Measurements from ENCODE around the gene HERC5. TPM values are rescaled to one million over a fixed set of nuclear protein-coding genes. Genes with fewer than 3 reads are reported as not detected.

Gene HERC5
- total RNA-seq, 1 donor, result 1.4 TPM

DNA sequence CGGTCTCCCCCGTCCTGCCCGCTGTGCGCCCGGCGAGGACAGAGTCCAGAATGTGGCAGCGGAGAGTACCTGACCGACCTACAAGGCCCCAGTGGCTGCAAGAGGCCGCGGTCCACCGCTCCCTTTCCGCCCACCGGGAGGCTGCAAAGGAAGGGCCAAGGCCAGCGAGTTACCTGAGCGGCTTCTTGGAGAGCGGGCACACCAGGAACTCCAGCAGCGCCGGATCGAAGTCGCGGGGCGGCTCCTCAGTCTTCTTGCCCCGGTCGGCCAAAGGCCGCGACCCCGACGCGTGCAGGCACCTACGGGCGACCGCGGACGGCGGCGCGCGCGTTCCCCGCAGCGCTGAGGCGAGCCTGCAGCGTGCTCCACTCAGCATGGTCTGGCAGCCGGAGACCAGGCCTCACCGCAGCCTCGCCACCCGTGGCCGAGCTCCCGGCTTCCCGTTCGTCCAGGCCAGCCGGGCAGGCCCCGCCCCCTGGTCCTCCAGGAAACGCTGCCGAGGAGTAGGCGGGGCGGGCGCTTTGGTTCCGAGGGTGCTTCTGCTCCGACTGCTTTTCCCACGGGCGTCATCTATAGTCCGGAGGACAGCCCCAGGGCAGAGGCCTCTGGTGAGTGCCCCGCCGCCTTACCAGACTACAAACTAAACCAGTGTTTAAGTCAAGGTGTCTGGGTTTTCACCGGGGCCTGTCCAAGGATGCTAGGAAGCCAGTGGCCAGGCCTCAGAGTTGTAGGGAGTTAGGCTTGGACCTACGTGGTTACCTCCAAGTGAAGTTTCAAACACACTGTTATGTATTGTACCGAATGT, 66.6 kb downstream of the HERC5 start, which contains the start of gene PYURF:
Gene PYURF (minus strand): TSS at position 452 of the 805 bp plus-strand sequence. CDS start 76 bp downstream, at position 376.
- Histone ChIP-seq H3K27ac (ENCODE audit: low read depth, low read length) (peak within 1 kb of the TSS; percentile 98), H3K27me3 (ENCODE audit: insufficient read depth, low read length) (no peaks in the 10 kb centered on the region), H3K4me1 (ENCODE audit: insufficient read depth, low read length) (peaks cover 17% of the 10 kb centered on the region), H3K9me3 (ENCODE audit: low read depth, low read length) (no peaks in the 10 kb centered on the region), H4K20me1 (ENCODE audit: insufficient read depth, low read length) (no peaks in the 10 kb centered on the region), H3K36me3 (ENCODE audit: insufficient read depth, low read length) (peaks cover 15% of the 10 kb centered on the region), H3K79me2 (ENCODE audit: insufficient read depth, low read length) (peaks cover 43% of the 10 kb centered on the region), H2AFZ (ENCODE audit: low read length) (peak within 1 kb of the TSS; percentile 97), H3K4me3 (ENCODE audit: insufficient read depth, low read length) (peak within 1 kb of the TSS; percentile 91), H3K4me2 (ENCODE audit: insufficient read depth, low read length) (peak within 1 kb of the TSS; percentile 94)
- DNase-seq (ENCODE audit: insufficient read length, low spot score, missing footprints), result peak; percentile 94
- TF ChIP-seq, protein P1, sequence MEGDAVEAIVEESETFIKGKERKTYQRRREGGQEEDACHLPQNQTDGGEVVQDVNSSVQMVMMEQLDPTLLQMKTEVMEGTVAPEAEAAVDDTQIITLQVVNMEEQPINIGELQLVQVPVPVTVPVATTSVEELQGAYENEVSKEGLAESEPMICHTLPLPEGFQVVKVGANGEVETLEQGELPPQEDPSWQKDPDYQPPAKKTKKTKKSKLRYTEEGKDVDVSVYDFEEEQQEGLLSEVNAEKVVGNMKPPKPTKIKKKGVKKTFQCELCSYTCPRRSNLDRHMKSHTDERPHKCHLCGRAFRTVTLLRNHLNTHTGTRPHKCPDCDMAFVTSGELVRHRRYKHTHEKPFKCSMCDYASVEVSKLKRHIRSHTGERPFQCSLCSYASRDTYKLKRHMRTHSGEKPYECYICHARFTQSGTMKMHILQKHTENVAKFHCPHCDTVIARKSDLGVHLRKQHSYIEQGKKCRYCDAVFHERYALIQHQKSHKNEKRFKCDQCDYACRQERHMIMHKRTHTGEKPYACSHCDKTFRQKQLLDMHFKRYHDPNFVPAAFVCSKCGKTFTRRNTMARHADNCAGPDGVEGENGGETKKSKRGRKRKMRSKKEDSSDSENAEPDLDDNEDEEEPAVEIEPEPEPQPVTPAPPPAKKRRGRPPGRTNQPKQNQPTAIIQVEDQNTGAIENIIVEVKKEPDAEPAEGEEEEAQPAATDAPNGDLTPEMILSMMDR (IDR thresholded peaks at IDR 0.05; ENCODE audit: extremely low read depth, low read depth, low read length), result no peak

DNA sequence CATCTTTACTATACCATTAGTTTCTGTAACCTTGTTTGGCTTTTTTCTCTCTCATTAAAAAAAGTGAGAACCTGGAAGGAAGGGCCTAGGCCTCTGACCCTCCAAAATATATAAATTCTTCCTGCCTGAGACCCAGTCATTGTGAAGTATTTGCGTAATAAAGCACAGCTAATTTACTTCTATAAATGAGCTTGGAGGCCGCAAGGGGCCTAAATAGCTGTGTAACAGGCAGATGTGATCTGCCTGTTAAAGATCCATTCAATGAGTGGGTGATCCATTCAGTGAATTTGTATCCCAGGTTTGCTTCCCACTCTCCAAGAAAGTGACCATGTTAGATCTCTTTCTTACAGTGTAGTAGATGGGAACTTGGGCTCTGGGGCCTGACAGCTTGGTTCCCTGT, 67.3 kb downstream of the HERC5 start:
- no peaks in the 10 kb centered on the region for H3K9me3 ChIP-seq (ENCODE audit: low read depth, low read length)
- H2AFZ ChIP-seq (ENCODE audit: low read length), result peak overlapping the region; percentile 97
- H3K27ac ChIP-seq (ENCODE audit: low read depth, low read length), result peak overlapping the region; percentile 98
- H3K4me2 ChIP-seq (ENCODE audit: insufficient read depth, low read length), result peak overlapping the region; percentile 94
- TF ChIP-seq, protein P1 (IDR thresholded peaks at IDR 0.05; ENCODE audit: extremely low read depth, low read depth, low read length), result no peak
- peak overlapping the region; percentile 91 for H3K4me3 ChIP-seq (ENCODE audit: insufficient read depth, low read length)
- peak; percentile 76 for DNase-seq (ENCODE audit: insufficient read length, low spot score, missing footprints)
- H3K4me1 ChIP-seq (ENCODE audit: insufficient read depth, low read length), result peaks cover 17% of the 10 kb centered on the region
- H4K20me1 ChIP-seq (ENCODE audit: insufficient read depth, low read length), result no peaks in the 10 kb centered on the region
- H3K79me2 ChIP-seq (ENCODE audit: insufficient read depth, low read length), result peaks cover 43% of the 10 kb centered on the region
- no peaks in the 10 kb centered on the region for H3K27me3 ChIP-seq (ENCODE audit: insufficient read depth, low read length)
- peaks cover 15% of the 10 kb centered on the region for H3K36me3 ChIP-seq (ENCODE audit: insufficient read depth, low read length)

DNA sequence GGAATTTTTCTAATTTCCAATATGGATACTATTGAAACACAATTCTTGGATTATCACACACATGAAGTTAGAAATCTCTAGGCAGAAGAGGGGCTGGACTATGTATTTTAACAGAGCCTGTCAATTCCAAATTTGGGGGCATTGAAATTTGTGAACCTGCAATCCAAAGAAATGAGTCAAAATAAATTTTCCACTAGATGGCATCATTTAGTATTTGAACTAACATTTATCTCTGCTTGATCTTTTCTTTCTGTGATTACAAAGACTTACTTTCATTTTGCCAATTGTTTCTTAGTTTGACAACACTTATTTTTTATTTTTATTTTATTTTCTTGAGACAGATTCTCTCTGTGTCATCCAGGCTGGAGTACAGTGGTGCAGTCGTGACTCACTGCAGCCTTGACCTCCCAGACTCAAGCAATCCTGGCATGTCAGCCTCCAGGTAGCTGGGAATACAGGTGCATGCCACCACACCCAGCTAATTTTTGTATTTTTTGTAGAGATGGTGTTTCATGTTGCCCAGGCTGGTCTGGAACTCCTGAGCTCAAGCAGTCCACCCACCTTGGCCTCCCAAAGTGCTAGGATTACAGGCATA, 69.4 kb downstream of the HERC5 start:
- H3K27me3 ChIP-seq (ENCODE audit: insufficient read depth, low read length), result no peaks in the 10 kb centered on the region
- peaks cover 3% of the 10 kb centered on the region for H3K36me3 ChIP-seq (ENCODE audit: insufficient read depth, low read length)
- H2AFZ ChIP-seq (ENCODE audit: low read length), result no peak overlapping the region
- peaks cover 17% of the 10 kb centered on the region for H3K4me1 ChIP-seq (ENCODE audit: insufficient read depth, low read length)
- TF ChIP-seq, protein P1 (IDR thresholded peaks at IDR 0.05; ENCODE audit: extremely low read depth, low read depth, low read length), result peak; percentile 34
- peak overlapping the region; percentile 56 for H3K4me2 ChIP-seq (ENCODE audit: insufficient read depth, low read length)
- peaks cover 36% of the 10 kb centered on the region for H3K79me2 ChIP-seq (ENCODE audit: insufficient read depth, low read length)
- H4K20me1 ChIP-seq (ENCODE audit: insufficient read depth, low read length), result no peaks in the 10 kb centered on the region
- H3K9me3 ChIP-seq (ENCODE audit: low read depth, low read length), result no peaks in the 10 kb centered on the region
- DNase-seq (ENCODE audit: insufficient read length, low spot score, missing footprints), result peak; percentile 61
- no peak overlapping the region for H3K4me3 ChIP-seq (ENCODE audit: insufficient read depth, low read length)
- H3K27ac ChIP-seq (ENCODE audit: low read depth, low read length), result peak overlapping the region; percentile 6

DNA sequence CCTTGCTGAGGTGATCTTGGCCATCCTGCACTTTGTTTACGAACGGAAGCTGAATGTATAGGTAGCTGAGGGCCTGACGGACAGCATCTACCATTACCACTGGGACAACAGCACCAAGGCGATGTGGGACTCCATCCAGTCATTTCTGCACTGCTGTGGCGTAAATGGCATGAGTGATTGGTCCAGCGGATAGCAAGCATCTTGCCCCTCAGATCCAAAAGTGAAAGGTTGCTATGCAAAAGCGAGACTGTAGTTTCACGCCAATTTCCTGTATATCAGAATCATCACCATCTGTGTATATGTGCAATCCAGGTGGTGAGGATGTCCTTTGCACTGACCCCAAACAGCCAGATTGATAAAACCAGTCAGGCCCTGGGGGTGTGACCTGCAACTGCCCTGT, 70.9 kb downstream of the HERC5 start:
- TF ChIP-seq, protein P1 (IDR thresholded peaks at IDR 0.05; ENCODE audit: extremely low read depth, low read depth, low read length), result no peak
- Histone ChIP-seq H3K79me2 (ENCODE audit: insufficient read depth, low read length) (peaks cover 21% of the 10 kb centered on the region), H3K27me3 (ENCODE audit: insufficient read depth, low read length) (no peaks in the 10 kb centered on the region), H3K27ac (ENCODE audit: low read depth, low read length) (no peak overlapping the region), H3K4me2 (ENCODE audit: insufficient read depth, low read length) (no peak overlapping the region), H3K9me3 (ENCODE audit: low read depth, low read length) (no peaks in the 10 kb centered on the region), H3K36me3 (ENCODE audit: insufficient read depth, low read length) (no peaks in the 10 kb centered on the region), H3K4me1 (ENCODE audit: insufficient read depth, low read length) (peaks cover 11% of the 10 kb centered on the region), H2AFZ (ENCODE audit: low read length) (peak overlapping the region; percentile 24), H4K20me1 (ENCODE audit: insufficient read depth, low read length) (no peaks in the 10 kb centered on the region), H3K4me3 (ENCODE audit: insufficient read depth, low read length) (no peak overlapping the region)
- no peak for DNase-seq (ENCODE audit: insufficient read length, low spot score, missing footprints)

All from osteoblast (primary cell).